ENCODE results near the gene KDELR3. TPM values are rescaled to one million over a fixed set of nuclear protein-coding genes. Genes with fewer than 3 reads are reported as not detected.

KDELR3 gene
- total and polyA plus RNA-seq, 12 donors = 3.7 to 18.0 (median 8.7) TPM

DNA sequence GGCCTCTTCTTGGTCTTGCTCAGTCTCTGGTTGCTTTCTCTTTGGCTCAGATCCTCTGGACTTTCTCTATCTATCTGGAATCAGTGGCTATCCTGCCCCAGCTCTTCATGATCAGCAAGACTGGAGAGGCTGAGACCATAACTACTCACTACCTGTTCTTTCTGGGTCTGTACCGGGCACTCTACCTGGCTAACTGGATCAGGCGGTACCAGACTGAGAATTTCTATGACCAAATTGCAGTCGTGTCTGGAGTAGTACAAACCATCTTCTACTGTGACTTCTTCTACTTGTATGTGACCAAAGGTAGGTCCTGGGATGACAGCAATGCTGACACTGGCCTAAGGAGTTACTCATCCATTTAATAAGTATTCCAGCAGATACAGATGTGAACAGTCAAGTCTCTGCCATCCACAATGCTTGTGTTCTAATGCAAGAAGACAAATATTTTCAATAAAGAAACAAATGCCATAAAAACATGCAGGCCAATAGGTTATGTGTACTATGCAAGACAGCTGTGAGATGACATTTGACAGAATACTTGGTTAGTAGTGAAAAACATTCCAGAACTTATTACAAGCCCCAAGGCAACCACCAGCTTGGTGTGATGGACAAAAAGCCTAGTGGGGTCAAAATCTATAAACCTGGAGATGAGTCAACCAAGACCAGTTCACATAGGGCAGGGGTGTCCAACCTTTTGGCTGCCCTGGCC is 13.4 kb downstream of the KDELR3 start:
- H3K4me1 ChIP-seq (replicated peaks in 1 of 2) = no peaks in the 10 kb centered on the region
- TF ChIP-seq POLR2A (IDR thresholded peaks at IDR 0.05) = no peak
- TF ChIP-seq, protein P1, sequence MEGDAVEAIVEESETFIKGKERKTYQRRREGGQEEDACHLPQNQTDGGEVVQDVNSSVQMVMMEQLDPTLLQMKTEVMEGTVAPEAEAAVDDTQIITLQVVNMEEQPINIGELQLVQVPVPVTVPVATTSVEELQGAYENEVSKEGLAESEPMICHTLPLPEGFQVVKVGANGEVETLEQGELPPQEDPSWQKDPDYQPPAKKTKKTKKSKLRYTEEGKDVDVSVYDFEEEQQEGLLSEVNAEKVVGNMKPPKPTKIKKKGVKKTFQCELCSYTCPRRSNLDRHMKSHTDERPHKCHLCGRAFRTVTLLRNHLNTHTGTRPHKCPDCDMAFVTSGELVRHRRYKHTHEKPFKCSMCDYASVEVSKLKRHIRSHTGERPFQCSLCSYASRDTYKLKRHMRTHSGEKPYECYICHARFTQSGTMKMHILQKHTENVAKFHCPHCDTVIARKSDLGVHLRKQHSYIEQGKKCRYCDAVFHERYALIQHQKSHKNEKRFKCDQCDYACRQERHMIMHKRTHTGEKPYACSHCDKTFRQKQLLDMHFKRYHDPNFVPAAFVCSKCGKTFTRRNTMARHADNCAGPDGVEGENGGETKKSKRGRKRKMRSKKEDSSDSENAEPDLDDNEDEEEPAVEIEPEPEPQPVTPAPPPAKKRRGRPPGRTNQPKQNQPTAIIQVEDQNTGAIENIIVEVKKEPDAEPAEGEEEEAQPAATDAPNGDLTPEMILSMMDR (IDR thresholded peaks at IDR 0.05) = no peak
- intact Hi-C loops (cut with DNase I) = no loop called here
- no peak overlapping the region for H3K4me3 ChIP-seq
- peak in 1 of 7 donors; percentile 50 for DNase-seq
- no peaks in the 10 kb centered on the region for H3K27me3 ChIP-seq
- peaks cover 0 to 60% of the 10 kb centered on the region in 2 donors for H3K36me3 ChIP-seq (replicated peaks in 1 of 2)
- H3K9me3 ChIP-seq (replicated peaks in 1 of 3) = no peaks in the 10 kb centered on the region
- WGBS, 4 donors = 88 to 93% (median 91%) methylated on average over 3 of the region's 3 CpGs
- no peak overlapping the region for H3K27ac ChIP-seq

- TF ChIP-seq, protein P1 (IDR thresholded peaks at IDR 0.05) = no peak
- TF ChIP-seq POLR2A (IDR thresholded peaks at IDR 0.05) = no peak
- Histone ChIP-seq H3K4me3 (no peak overlapping the region), H3K36me3 (replicated peaks in 1 of 2) (peaks cover 0 to 66% of the 10 kb centered on the region in 2 donors), H3K27ac (no peak overlapping the region), H3K9me3 (replicated peaks in 1 of 3) (no peaks in the 10 kb centered on the region), H3K4me1 (replicated peaks in 1 of 2) (no peaks in the 10 kb centered on the region), H3K27me3 (no peaks in the 10 kb centered on the region)
- WGBS, 4 donors = 81 to 93% (median 85%) methylated on average over 8 of the region's 8 CpGs
- intact Hi-C loops (cut with DNase I) = no loop called here
- DNase-seq = peak in 1 of 7 donors; percentile 56
Measured at GRCh38 chr22:38481871-38482332, 14.0 kb downstream of the KDELR3 start.

DNA sequence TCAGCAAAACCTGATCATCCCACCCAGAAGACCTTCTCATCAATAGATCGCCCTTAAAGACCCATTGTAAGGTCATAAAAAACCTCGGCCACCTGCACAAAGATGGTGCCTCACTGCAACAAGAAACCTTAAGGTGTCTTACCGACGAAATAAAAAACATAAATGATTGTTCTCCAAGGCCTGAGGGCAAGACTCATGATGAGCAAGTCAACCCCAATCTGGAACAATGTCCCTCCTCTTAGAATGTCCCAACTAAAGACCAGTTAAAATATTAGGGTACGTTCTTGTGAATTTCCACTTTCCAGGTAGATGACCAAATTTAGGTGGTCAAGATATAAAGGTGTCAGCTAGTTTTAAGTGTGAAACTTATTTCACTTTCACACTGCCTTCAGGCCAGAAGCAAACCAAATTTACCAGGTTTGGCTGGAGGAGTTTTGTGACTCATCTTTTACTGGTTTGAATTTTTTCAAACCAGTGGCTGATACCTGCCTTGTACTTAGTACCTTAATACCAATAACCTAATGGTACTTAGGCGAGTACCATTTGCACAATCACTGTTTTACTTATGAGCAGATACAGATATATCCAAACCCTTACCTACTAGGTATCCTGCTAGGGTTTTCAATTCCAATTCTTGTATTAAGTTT is 14.9 kb downstream of the KDELR3 start:
- intact Hi-C loops (cut with DNase I) = no loop called here
- Histone ChIP-seq H3K4me3 (no peak overlapping the region), H3K27ac (no peak overlapping the region), H3K9me3 (replicated peaks in 1 of 3) (no peaks in the 10 kb centered on the region), H3K27me3 (no peaks in the 10 kb centered on the region), H3K36me3 (replicated peaks in 1 of 2) (peaks cover 0 to 75% of the 10 kb centered on the region in 2 donors), H3K4me1 (replicated peaks in 1 of 2) (no peaks in the 10 kb centered on the region)
- WGBS, 4 donors = 93 to 97% (median 93%) methylated on average over 6 of the region's 6 CpGs
- no peak for TF ChIP-seq POLR2A (IDR thresholded peaks at IDR 0.05)
- TF ChIP-seq, protein P1 (IDR thresholded peaks at IDR 0.05) = no peak
- DNase-seq = peak in 1 of 7 donors; percentile 34

GRCh38 chr22:38484244-38484643 is 16.3 kb downstream of the KDELR3 start:
- no peaks in the 10 kb centered on the region for H3K9me3 ChIP-seq (replicated peaks in 1 of 3)
- intact Hi-C loops (cut with DNase I) = no loop called here
- H3K4me1 ChIP-seq (replicated peaks in 1 of 2) = peaks cover 0 to 11% of the 10 kb centered on the region in 2 donors
- peaks cover 0 to 90% of the 10 kb centered on the region in 2 donors for H3K36me3 ChIP-seq (replicated peaks in 1 of 2)
- 68 to 86% (median 81%) methylated on average over 1 of the region's 1 CpG for WGBS, 4 donors
- no peak overlapping the region for H3K4me3 ChIP-seq
- H3K27me3 ChIP-seq = no peaks in the 10 kb centered on the region
- no peak for DNase-seq
- no peak for TF ChIP-seq POLR2A (IDR thresholded peaks at IDR 0.05)
- TF ChIP-seq, protein P1 (IDR thresholded peaks at IDR 0.05) = no peak
- H3K27ac ChIP-seq = no peak overlapping the region
